GM18526 (cell line): ENCODE data around the gene BCLAF1.

Experiments used
- POLR2A ChIP-seq: IDR thresholded peaks from 3 replicates; pipeline ENCODE4 v1.6.1; 2011; ENCODE audit not compliant: insufficient read length; ENCODE audit errors: extremely low read depth

Gene BCLAF1

DNA sequence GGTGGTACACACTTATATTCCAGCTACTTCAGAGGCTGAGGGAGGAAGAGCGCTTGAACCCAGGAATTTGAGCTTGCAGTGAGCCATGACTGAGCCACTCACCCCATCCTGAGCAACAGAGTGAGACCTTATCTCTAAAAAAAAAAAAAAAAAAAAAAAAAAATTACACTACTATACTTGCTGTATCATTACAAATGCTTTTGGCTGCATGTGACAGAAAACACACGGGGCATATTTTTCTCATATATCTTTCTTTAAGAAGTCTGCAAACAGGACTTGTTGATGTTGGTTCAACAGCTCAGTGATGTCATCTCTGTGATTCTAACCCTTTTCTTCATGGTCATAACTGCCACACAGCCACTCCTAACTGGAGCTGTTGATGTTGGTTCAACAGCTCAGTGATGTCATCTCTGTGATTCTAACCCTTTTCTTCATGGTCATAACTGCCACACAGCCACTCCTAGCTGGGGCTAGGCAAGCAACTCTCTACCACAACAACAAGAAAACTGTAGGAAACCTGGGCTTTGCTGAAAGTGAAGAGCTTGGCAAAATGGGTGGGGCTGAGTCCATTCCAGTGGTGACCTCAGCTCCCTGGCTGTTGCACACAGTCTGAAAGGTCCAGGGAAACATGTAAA, 59.3 kb downstream of the BCLAF1 start:
- no peak for TF ChIP-seq POLR2A

- no peak for TF ChIP-seq POLR2A
Observed at GRCh38 chr6:136228814-136229213, 60.8 kb downstream of the BCLAF1 start.

GRCh38 chr6:136226674-136227377, 62.8 kb downstream of the BCLAF1 start:
- no peak for TF ChIP-seq POLR2A

DNA sequence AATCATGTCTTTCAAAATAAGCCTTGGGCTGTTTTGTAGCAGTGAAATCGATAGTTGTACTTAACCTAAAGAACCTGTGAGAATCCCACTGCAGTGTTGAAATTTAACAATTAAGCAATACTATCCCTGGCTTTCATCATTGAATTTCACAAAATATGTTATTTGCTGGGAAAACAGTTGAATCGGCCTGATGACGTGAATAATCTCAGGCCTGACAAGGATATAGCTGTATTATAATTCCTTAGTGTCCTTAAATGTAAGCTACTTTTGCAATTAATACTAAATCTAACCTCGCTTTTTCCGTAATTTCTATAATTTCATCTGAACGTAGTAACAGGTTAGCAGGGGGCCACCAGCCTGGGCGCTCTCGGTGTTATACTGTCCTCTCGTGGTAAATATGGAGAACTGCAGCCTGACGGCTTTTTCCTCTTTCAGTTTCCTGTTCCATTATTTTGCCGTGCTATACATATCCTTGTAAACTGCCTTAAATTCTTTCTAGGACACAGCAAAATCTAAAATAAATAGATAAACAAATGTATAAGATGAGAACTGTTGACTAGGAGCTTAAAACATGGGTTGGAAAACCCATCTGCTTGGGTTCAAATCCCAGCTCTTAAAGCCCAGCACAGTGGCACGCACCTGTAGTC, 63.5 kb downstream of the BCLAF1 start:
- TF ChIP-seq POLR2A, result no peak

DNA sequence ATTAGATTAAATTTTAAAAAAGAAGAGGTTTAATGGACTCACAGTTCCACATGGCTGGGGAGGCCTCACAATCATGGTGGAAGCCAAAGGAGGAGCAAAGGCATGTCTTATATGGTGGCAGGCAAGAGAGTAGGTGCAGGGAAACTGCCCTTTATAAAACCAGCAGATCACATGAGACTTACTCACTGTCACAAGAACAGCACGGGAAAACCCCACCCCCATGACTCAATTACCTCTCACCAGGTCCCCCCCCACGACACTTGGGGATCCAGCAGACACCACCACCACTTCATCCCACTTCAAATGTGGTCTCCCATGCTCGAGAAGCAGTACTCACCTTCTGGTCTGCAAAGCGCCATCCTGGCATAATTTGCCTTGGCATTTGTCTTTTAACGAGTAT, 64.2 kb downstream of the BCLAF1 start:
- no peak for TF ChIP-seq POLR2A

- no peak for TF ChIP-seq POLR2A
Observed at GRCh38 chr6:136216503-136217401, 72.9 kb downstream of the BCLAF1 start.

DNA sequence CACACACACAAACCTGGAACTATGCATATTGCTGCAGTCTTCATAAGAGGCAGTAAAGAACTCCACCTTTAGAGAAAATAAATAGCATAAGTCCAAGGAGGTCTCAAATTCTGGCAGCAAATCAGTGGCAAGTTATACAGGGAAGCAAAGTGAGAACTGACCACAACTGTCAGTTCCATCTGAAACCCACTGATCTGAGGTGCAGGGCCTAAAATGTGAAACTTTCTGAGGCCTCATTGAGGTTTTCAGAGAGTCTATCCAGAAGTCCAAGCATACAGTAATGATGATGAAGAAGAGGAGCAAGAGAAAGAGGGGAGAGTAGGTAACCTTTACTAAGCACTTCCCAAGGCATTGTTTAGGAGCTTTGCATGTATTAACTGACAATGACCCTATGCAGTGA, 75.8 kb downstream of the BCLAF1 start:
- no peak for TF ChIP-seq POLR2A

DNA sequence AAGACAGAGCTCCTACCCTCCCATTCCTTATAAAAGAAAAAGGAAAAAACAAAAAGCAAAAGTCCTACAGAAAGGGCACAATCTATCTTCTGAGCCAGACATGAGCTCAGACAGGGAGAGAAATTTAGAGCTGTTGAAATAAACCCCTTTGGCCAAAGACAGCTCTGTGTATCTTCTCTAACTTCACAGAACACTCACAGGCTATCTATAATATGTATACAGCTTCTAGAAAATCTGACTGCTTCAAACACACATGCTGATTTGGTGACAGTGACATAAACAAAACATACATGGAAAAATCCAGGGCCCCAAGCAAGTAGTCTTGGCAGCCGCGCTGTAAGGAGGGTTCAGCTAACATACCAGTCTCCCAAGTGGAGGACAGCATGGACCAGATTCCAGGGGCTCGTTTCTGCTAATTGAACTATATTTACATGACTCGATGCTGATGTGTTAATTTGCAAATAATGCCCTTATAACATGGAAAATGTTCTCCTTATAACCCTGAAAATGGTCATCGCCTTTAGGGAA, 76.6 kb downstream of the BCLAF1 start:
- TF ChIP-seq POLR2A, result no peak

DNA sequence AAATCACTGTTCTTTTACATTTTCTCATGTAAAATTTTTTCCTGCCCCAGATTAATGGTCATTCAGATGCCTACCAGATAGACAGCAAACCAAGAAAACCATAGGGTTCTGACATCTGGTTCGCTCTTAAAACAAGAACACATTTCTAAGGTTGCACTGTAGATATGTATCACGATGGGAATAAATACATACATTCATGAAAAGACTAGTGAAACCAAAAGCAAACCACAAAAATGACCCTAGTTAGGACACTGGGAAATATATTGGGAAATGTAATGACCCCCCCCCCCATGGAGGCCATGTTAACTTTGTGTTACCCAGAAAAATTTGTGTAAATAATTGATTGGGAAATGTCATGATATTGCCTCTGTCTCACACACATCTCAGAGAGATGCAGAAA, 77.0 kb downstream of the BCLAF1 start:
- no peak for TF ChIP-seq POLR2A

DNA sequence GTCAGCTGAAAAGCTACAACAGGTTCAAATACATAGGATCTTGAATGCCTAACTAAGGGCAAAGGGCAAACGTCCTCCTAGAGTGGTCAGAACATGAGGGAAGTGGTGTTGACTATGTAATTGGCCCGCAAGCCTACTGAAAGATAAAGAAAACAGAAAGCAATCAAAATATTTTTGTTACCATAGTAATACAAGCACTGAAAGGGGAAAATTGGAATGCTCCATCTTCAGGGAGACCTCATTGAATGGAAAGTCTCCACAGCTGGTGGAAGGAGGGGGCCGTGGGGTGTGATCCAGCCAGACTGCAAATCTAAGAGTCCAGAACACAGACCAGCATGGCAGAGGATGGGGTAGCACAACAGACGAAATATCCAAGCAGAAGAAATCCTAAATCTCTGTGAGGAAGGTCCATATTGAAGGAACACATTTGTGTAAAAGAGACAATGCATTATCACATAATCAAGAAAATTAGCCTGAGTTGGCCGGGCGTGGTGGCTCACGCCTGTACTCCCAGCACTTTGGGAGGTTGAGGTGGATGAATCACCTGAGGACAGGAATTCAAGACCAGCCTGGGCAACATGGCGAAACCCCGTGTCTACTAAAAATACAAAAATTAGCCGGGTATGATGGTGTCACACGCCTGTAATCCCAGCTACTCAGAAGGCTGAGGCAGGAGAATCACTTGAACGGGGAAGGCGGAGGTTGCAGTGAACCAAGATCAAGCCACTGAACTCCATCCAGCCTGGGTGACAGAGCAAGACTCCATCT, 79.1 kb downstream of the BCLAF1 start:
- TF ChIP-seq POLR2A, result no peak

DNA sequence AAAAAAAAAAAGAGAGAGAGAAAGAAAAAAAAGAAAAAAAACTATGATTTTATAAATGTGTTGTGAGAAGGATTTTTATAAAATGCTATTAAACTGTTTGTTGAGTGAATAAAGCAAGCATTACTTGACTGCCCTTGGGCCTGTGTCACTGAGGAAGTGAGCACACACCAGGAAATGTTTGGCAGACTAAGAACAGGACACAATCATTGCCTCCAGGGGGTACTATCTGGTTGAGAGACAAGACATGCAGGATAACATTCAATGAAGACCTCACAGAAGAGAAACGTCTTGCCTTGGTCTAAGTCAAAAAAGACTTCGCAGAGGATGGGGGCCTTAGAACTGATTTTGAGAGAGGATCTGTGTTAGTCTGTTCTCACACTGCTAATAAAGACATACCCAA, 80.2 kb downstream of the BCLAF1 start:
- no peak for TF ChIP-seq POLR2A

DNA sequence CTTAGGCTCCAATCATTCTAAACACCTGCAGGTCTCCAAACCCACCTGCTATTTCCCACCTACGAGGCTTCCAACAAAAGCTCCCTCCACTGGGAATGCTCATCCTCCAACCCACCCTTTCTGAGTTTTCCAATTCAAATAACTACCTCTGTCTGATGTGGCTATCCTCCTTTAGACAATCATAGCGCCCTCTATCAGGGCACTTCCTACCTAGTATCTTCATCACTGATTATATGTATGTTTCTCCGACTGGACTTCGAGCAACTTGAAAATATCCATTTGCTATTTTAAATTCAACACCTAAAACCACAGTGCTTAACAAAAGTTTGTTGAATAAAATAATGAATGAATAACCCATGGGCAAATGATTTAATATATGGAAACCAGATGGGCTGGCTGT, 80.9 kb downstream of the BCLAF1 start:
- no peak for TF ChIP-seq POLR2A
